ENCODE data around the gene PROX1. TPM values are rescaled to one million over a fixed set of nuclear protein-coding genes. Genes with fewer than 3 reads are reported as not detected.

The PROX1 gene
- total RNA-seq, result 0.14 and 0.34 TPM in 2 replicates

GRCh38 chr1:213987927-213988506 lies at the start of gene PROX1:
Gene PROX1 (plus strand): TSS chr1:213987973. CDS start chr1:213996536, 8,563 bp downstream.

Measured in nasal cavity respiratory epithelium epithelial cell of viscerocranial mucosa (primary cell).